Measurements from ENCODE around the gene RPS21.

DNA sequence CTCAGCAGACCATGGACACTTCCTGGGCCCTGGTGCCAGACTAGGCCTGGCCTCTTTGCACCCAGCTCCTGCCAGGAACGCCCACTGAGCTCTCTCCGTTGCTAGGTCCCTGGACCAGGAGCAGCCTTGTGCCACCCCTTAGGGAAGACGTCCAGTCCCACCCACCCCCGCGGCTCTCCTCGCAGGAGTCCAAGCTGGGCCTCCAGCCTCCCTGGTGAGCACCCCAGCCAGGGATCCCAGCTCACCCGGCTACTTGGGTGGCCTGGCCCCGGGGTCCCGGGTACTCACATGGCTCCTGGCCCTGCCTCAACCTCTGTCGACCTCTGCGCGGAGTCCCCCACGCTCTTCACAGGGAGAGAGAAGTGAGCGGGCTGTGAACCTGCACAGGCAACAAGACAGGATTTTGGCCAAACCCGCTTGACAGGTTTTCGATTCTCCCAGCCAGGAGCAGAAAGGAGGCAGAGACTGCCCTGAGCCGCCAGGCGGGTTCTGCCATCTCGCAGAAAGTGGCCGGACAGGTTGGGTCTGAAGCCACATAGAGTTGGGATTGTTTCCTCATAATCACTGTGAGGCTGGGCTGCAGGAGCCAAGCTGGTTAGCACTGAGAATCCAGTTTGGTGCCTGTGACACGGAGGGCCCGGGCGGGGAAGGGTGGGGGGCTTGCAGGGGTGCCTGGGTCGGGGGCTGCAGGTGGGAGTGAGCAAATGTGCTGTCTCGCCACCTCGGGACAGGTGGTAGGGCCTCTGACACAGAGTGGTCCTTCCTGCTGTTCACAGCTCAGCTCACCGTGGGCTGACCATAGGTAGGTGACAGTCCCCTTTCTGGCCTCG is 40.5 kb downstream of the RPS21 start, which contains the start of gene RBBP8NL:
- TF ChIP-seq CTCF (IDR thresholded peaks at IDR 0.05) (no peak), EP300 (IDR thresholded peaks at IDR 0.05) (no peak)
